Adrenal gland (tissue), 12 donors: ENCODE results near the gene GRIK1. TPM values are rescaled to one million over a fixed set of nuclear protein-coding genes. Genes with fewer than 3 reads are reported as not detected.

Experiments used
- DNase-seq, 7 donors: peaks; one replicate each; pipeline ENCODE4 v3.0.0-alpha.2; 2019 to 2020
- H3K27ac ChIP-seq, 5 donors: fragments of 200-600 bp; sonication (generic) in 4 of 5; 1 replicate in 3 of 5; 2 replicates in 2 of 5; pipeline versions ENCODE4 v1.5.1 to v1.8.0; 2016 to 2020; ENCODE audit warnings: mild to moderate bottlenecking in 1 of 5
- H3K27me3 ChIP-seq: fragments of 200-600 bp; 2 replicates; pipeline ENCODE4 v1.8.0; 2021
- H3K36me3 ChIP-seq, 2 donors: fragments of 200-600 bp; replicated peaks in 1 of 2; 1 replicate in 1 of 2; 2 replicates in 1 of 2; pipeline versions ENCODE4 v1.5.1 to v1.8.0; 2018 to 2022
- H3K4me1 ChIP-seq, 2 donors: fragments of 200-600 bp; replicated peaks in 1 of 2; 1 replicate in 1 of 2; 2 replicates in 1 of 2; pipeline versions ENCODE4 v1.5.1 to v1.8.0; 2018 to 2021
- H3K4me3 ChIP-seq, 4 donors: fragments of 200-600 bp; sonication (generic) in 3 of 4; one replicate each; pipeline ENCODE4 v1.5.1; 2016 to 2018
- H3K9me3 ChIP-seq, 3 donors: fragments of 200-600 bp; sonication (generic) in 1 of 3; replicated peaks in 1 of 3; 1 replicate in 2 of 3; 2 replicates in 1 of 3; pipeline versions ENCODE4 v1.5.1 to v1.8.0; 2016 to 2021
- CTCF ChIP-seq, 6 experiments: fragments of 450-650 bp in 4 of 6; fragments of 200-600 bp in 2 of 6; sonication (generic) in 1 of 6; IDR thresholded peaks; 1 replicate in 5 of 6; 2 replicates in 1 of 6; pipeline versions ENCODE4 v1.5.1 to v1.8.0; 2016 to 2021; ENCODE audit warnings: antibody characterized with exemption in 6 of 6, mild to moderate bottlenecking in 2 of 6, moderate library complexity in 1 of 6
- POLR2A ChIP-seq, 2 donors: fragments of 450-650 bp; IDR thresholded peaks; one replicate each; pipeline ENCODE4 v1.6.1; 2017; ENCODE audit warnings: antibody characterized with exemption in 2 of 2, mild to moderate bottlenecking in 2 of 2, moderate library complexity in 1 of 2
- WGBS, 4 donors: extraction: QIAGEN DNeasy Blood & Tissue Kit in 2 of 4; methylation state at CpG; one replicate each; pipeline versions ENCODE4 v1.1.5 to v1.1.7; 2013 to 2017; 5-methylcytosine and 5-hydroxymethylcytosine counted together
- intact Hi-C, 2 donors: fragments of 100-400 bp; cut with DNase I; formaldehyde crosslinking; loops; one replicate each; pipeline versions ENCODE4 v1.14.1 to v1.15.0; 2022 to 2023
- polyA plus RNA-seq, 3 donors: library from polyadenylated mRNA; stranded (reverse); fragments of 200-250 nt in 2 of 3; fragments of 350-450 nt in 1 of 3; fragmentation: Illumina TruSeq in 1 of 3; extraction: RNeasy Lipid Tissue Mini Kit (QIAGEN cat#74804) in 1 of 3; gene quantifications; one replicate each; pipeline ENCODE4 v1.2.3, GENCODE V29; 2013 to 2014
- total RNA-seq, 9 donors: library from RNA; depleted of rRNA in 4 of 9; stranded (reverse); fragments of >200 nt in 4 of 9; fragments of 120-200 nt in 1 of 9; fragmentation: NEBNext Ultra II Directional in 1 of 9; extraction: Animal tissue kit (Norgen Biotek cat#: 25700) in 1 of 9; gene quantifications; one replicate each; pipeline versions ENCODE4 v1.1.0 to v1.2.4, GENCODE V29; 2013 to 2023
- donor health status: healthy with polysubstance abuse.
- donor health status: Bipolar disorder and iron deficiency.
- donor health status: DM: yes; HTN: yes; CAD: no.
- donor health status: DM: no; HTN: no; CAD: no.
- donor health status: DM: no; HTN: no; CAD: no.
- donor health status: DM: yes; HTN: yes; CAD: no.

GRIK1 gene
- total and polyA plus RNA-seq, 12 donors: 0.23 to 47.4 (median 8.1) TPM; not detected in 3

- DNase-seq: no peak
- Histone ChIP-seq H3K27me3 (no peaks in the 10 kb centered on the region), H3K27ac (no peak overlapping the region), H3K4me1 (no peaks in the 10 kb centered on the region), H3K36me3 (no peaks in the 10 kb centered on the region), H3K9me3 (no peaks in the 10 kb centered on the region), H3K4me3 (no peak overlapping the region)
- intact Hi-C loops: no loop called here
- 93 to 100% (median 94%) methylated on average over 3 of the region's 3 CpGs for WGBS, 4 donors
- TF ChIP-seq CTCF (IDR thresholded peaks at IDR 0.05) (no peak), POLR2A (IDR thresholded peaks at IDR 0.05) (no peak)
Measured at GRCh38 chr21:29625990-29626389, 313.8 kb downstream of the GRIK1 start.

- 93 to 97% (median 96%) methylated on average over 6 of the region's 6 CpGs for WGBS, 4 donors
Measured at GRCh38 chr21:29624776-29625175, 315.0 kb downstream of the GRIK1 start.

GRCh38 chr21:29621525-29621924, 318.3 kb downstream of the GRIK1 start:
- Histone ChIP-seq H3K9me3 (no peaks in the 10 kb centered on the region), H3K4me3 (no peak overlapping the region), H3K27ac (no peak overlapping the region), H3K36me3 (no peaks in the 10 kb centered on the region), H3K4me1 (no peaks in the 10 kb centered on the region), H3K27me3 (no peaks in the 10 kb centered on the region)
- intact Hi-C loops: no loop called here
- no peak for DNase-seq
- TF ChIP-seq POLR2A (IDR thresholded peaks at IDR 0.05) (no peak), CTCF (IDR thresholded peaks at IDR 0.05) (no peak)

More at GRCh38 chr21:29624776-29625175, 315.0 kb downstream of the GRIK1 start:
- Histone ChIP-seq H3K4me1 (no peaks in the 10 kb centered on the region), H3K27ac (no peak overlapping the region), H3K9me3 (no peaks in the 10 kb centered on the region), H3K36me3 (no peaks in the 10 kb centered on the region), H3K4me3 (no peak overlapping the region), H3K27me3 (no peaks in the 10 kb centered on the region)
- no peak for DNase-seq
- TF ChIP-seq CTCF (IDR thresholded peaks at IDR 0.05) (no peak), POLR2A (IDR thresholded peaks at IDR 0.05) (no peak)
- intact Hi-C loops: no loop called here

- WGBS, 4 donors: 60 to 83% (median 76%) methylated on average over 6 of the region's 6 CpGs
- H3K4me3 ChIP-seq: no peak overlapping the region
- no peaks in the 10 kb centered on the region for H3K36me3 ChIP-seq
- TF ChIP-seq POLR2A (IDR thresholded peaks at IDR 0.05) (no peak), CTCF (IDR thresholded peaks at IDR 0.05) (no peak)
- intact Hi-C loops: no loop called here
- H3K4me1 ChIP-seq: no peaks in the 10 kb centered on the region
- no peaks in the 10 kb centered on the region for H3K27me3 ChIP-seq
- no peak for DNase-seq
- no peaks in the 10 kb centered on the region for H3K9me3 ChIP-seq
- no peak overlapping the region for H3K27ac ChIP-seq
Measured at GRCh38 chr21:29616209-29616751, 323.5 kb downstream of the GRIK1 start.
